Esophagus muscularis mucosa (tissue), 4 donors: ENCODE results near the gene NT5DC1. TPM values are rescaled to one million over a fixed set of nuclear protein-coding genes. Genes with fewer than 3 reads are reported as not detected.

Experiments
- DNase-seq: peaks from one replicate; pipeline ENCODE4 v3.0.0-alpha.2; 2017; ENCODE audit errors: extremely low spot score
- H3K27ac ChIP-seq, 4 donors: fragments of 200-600 bp; sonication (generic); replicated peaks in 1 of 4; 1 replicate in 3 of 4; 2 replicates in 1 of 4; pipeline ENCODE4 v1.5.1; 2016 to 2019; ENCODE audit warnings: mild to moderate bottlenecking in 1 of 4
- H3K27me3 ChIP-seq, 4 donors: fragments of 200-600 bp; sonication (generic); one replicate each; pipeline versions ENCODE4 v1.5.1 to v1.6.0; 2016 to 2019
- H3K36me3 ChIP-seq, 4 donors: fragments of 200-600 bp; sonication (generic); one replicate each; pipeline ENCODE4 v1.5.1; 2016 to 2019
- H3K4me1 ChIP-seq, 4 donors: fragments of 200-600 bp; sonication (generic); one replicate each; pipeline ENCODE4 v1.5.1; 2016 to 2019
- H3K4me3 ChIP-seq, 4 donors: fragments of 200-600 bp; sonication (generic); 1 replicate in 2 of 4; 2 replicates in 2 of 4; pipeline ENCODE4 v1.5.1; 2016 to 2019; ENCODE audit warnings: mild to moderate bottlenecking in 4 of 4, moderate library complexity in 1 of 4
- H3K9me3 ChIP-seq, 4 donors: fragments of 200-600 bp; sonication (generic); 1 replicate in 3 of 4; 2 replicates in 1 of 4; pipeline ENCODE4 v1.5.1; 2016 to 2019
- EP300 ChIP-seq: sonication (generic); formaldehyde crosslinking; IDR thresholded peaks from one replicate; pipeline ENCODE4 v1.6.1; 2017; ENCODE audit warnings: antibody characterized with exemption
- POLR2A ChIP-seq: fragments of 450-650 bp; IDR thresholded peaks from one replicate; pipeline ENCODE4 v1.6.1; 2017; ENCODE audit warnings: antibody characterized with exemption, moderate library complexity, mild to moderate bottlenecking, low read depth
- POLR2AphosphoS5 ChIP-seq, 2 donors: sonication (generic); formaldehyde crosslinking; IDR thresholded peaks; one replicate each; pipeline ENCODE4 v1.6.1; 2017; ENCODE audit warnings: antibody characterized with exemption in 2 of 2
- WGBS: methylation state at CpG from one replicate; pipeline ENCODE4 v1.1.5; 2018; 5-methylcytosine and 5-hydroxymethylcytosine counted together
- intact Hi-C: fragments of 100-400 bp; cut with DNase I; formaldehyde crosslinking; loops from one replicate; pipeline ENCODE4 v1.15.1; 2023
- total RNA-seq, 4 donors: library from RNA; depleted of rRNA; stranded (reverse); fragments of >200 nt; gene quantifications; one replicate each; pipeline versions ENCODE4 v1.1.0 to v1.2.1, GENCODE V29; 2016
- TF ChIP-seq, protein P1 (sequence below), 3 experiments: fragments of 200-600 bp in 2 of 3; fragments of 450-650 bp in 1 of 3; sonication (generic) in 2 of 3; IDR thresholded peaks; one replicate each; pipeline ENCODE4 v1.5.1; 2017 to 2019; ENCODE audit warnings: antibody characterized with exemption in 3 of 3, mild to moderate bottlenecking in 2 of 3, moderate library complexity in 1 of 3

NT5DC1 gene
- total RNA-seq, 4 donors from 2014 or later, result 4.1 to 8.4 (median 6.7) TPM

GRCh38 chr6:116215414-116215813 is 114.8 kb downstream of the NT5DC1 start:
- TF ChIP-seq, protein P1, sequence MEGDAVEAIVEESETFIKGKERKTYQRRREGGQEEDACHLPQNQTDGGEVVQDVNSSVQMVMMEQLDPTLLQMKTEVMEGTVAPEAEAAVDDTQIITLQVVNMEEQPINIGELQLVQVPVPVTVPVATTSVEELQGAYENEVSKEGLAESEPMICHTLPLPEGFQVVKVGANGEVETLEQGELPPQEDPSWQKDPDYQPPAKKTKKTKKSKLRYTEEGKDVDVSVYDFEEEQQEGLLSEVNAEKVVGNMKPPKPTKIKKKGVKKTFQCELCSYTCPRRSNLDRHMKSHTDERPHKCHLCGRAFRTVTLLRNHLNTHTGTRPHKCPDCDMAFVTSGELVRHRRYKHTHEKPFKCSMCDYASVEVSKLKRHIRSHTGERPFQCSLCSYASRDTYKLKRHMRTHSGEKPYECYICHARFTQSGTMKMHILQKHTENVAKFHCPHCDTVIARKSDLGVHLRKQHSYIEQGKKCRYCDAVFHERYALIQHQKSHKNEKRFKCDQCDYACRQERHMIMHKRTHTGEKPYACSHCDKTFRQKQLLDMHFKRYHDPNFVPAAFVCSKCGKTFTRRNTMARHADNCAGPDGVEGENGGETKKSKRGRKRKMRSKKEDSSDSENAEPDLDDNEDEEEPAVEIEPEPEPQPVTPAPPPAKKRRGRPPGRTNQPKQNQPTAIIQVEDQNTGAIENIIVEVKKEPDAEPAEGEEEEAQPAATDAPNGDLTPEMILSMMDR (IDR thresholded peaks at IDR 0.05), result no peak
- TF ChIP-seq POLR2AphosphoS5 (IDR thresholded peaks at IDR 0.05), result no peak
- no peak for TF ChIP-seq EP300
- no peak for TF ChIP-seq POLR2A
- intact Hi-C loops, result no loop called here

GRCh38 chr6:116217069-116217468 is 116.4 kb downstream of the NT5DC1 start:
- intact Hi-C loops, result no loop called here
- Histone ChIP-seq H3K9me3 (no peaks in the 10 kb centered on the region), H3K4me1 (no peaks in the 10 kb centered on the region), H3K27me3 (no peaks in the 10 kb centered on the region), H3K27ac (no peak overlapping the region), H3K4me3 (no peak overlapping the region), H3K36me3 (peaks cover 0 to 4% (median 0%) of the 10 kb centered on the region in 4 donors)
- DNase-seq, result no peak
- 10% methylated on average over 1 of the region's 1 CpG for WGBS
- TF ChIP-seq, protein P1 (IDR thresholded peaks at IDR 0.05), result peak; percentile 47 to 56 (median 47)
- no peak for TF ChIP-seq EP300

More at GRCh38 chr6:116215414-116215813, 114.8 kb downstream of the NT5DC1 start:
- no peak overlapping the region for H3K4me3 ChIP-seq
- no peaks in the 10 kb centered on the region for H3K36me3 ChIP-seq
- no peaks in the 10 kb centered on the region for H3K9me3 ChIP-seq
- no peaks in the 10 kb centered on the region for H3K27me3 ChIP-seq
- 88% methylated on average over 5 of the region's 5 CpGs for WGBS
- H3K27ac ChIP-seq, result no peak overlapping the region
- peaks cover 0 to 9% (median 6%) of the 10 kb centered on the region in 4 donors for H3K4me1 ChIP-seq
- DNase-seq, result no peak

GRCh38 chr6:116218172-116218633 is 117.5 kb downstream of the NT5DC1 start:
- Histone ChIP-seq H3K4me1 (no peaks in the 10 kb centered on the region), H3K4me3 (no peak overlapping the region), H3K27ac (no peak overlapping the region), H3K9me3 (no peaks in the 10 kb centered on the region), H3K36me3 (peaks cover 0 to 7% (median 2%) of the 10 kb centered on the region in 4 donors), H3K27me3 (no peaks in the 10 kb centered on the region)
- intact Hi-C loops, result no loop called here
- WGBS, result 44% methylated on average over 3 of the region's 3 CpGs
- no peak for DNase-seq
- TF ChIP-seq POLR2A (no peak), POLR2AphosphoS5 (IDR thresholded peaks at IDR 0.05) (no peak), EP300 (no peak)
- TF ChIP-seq, protein P1 (IDR thresholded peaks at IDR 0.05), result peak in 2 of 3 experiments; percentile 43 to 56

DNA sequence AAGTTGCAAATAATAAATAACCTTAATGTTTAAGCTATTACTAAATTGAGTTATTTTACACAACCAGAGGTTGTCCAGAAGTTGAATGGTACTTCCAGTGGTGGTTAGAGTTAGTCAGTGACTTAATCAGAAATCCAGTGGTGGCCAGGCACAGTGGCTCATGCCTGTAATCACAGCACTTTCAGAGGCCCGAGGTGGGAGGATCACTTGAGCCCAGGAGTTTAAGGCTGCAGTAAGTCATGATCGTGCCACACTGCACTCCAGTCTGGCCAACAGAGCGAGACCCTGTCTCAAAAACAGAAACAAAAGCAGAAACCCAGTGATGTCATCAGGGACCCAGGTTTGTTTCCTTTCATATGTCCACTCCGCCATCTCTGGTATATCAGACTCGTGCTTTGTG is 118.2 kb downstream of the NT5DC1 start:
- no peak overlapping the region for H3K4me3 ChIP-seq
- intact Hi-C loops, result no loop called here

More for the DNA sequence above, 118.2 kb downstream of the NT5DC1 start:
- Histone ChIP-seq H3K27me3 (no peaks in the 10 kb centered on the region), H3K4me1 (no peaks in the 10 kb centered on the region), H3K9me3 (no peaks in the 10 kb centered on the region), H3K36me3 (peaks cover 0 to 11% (median 5%) of the 10 kb centered on the region in 4 donors), H3K27ac (no peak overlapping the region)
- TF ChIP-seq, protein P1 (IDR thresholded peaks at IDR 0.05), result no peak
- TF ChIP-seq EP300, result no peak
- no peak for TF ChIP-seq POLR2AphosphoS5 (IDR thresholded peaks at IDR 0.05)
- 90% methylated on average over 5 of the region's 5 CpGs for WGBS
- DNase-seq, result no peak
